Measurements from ENCODE around the gene DERL3.

Gene DERL3

DNA sequence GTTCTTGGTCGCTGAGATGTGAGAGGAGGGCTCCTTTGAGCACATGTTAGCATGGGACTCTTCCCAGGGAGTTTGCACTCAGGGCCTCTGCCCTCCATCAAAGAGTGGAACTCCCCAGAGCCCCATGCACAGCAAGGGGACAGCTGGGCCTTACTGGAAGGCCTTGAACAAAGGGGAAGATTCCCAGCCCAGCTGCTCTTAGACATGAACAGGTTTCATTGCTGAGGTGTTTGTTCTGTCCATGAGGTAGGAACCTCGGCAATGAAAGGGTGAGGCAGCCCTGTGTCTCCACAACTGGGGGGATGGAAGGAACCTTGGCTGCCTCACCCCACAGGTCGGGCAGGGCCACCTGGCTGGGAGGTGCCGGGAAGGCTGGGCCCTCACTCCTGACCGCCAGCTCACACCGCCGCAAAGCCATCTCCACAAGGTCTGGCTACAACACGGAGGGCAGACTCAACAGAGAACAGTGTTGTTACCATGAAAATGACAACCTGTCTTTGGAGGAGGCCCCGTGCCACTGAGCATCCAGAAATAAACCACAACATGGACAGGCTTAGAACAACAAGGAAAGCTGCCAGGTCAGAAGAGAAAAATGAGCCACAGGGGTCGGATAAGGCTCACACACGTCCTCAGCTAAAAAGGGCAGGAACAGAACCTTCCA, 3.2 kb downstream of the DERL3 start:
- Histone ChIP-seq H3K27ac (ENCODE audit: low read length) (no peak overlapping the region), H3K27me3 (ENCODE audit: insufficient read depth, low read length) (peaks cover 8% of the 10 kb centered on the region), H3K9me3 (ENCODE audit: insufficient read depth, low read depth, low read length) (no peaks in the 10 kb centered on the region), H3K9ac (ENCODE audit: low read depth, low read length) (no peak overlapping the region), H3K36me3 (ENCODE audit: insufficient read depth, low read depth, low read length) (peaks cover 46% of the 10 kb centered on the region), H3K4me1 (ENCODE audit: insufficient read depth, low read length) (no peaks in the 10 kb centered on the region), H3K4me3 (ENCODE audit: low read length) (no peak overlapping the region)

- H3K27ac ChIP-seq (ENCODE audit: low read length), result no peak overlapping the region
- no peak overlapping the region for H3K9ac ChIP-seq (ENCODE audit: low read depth, low read length)
- no peaks in the 10 kb centered on the region for H3K4me1 ChIP-seq (ENCODE audit: insufficient read depth, low read length)
- H3K36me3 ChIP-seq (ENCODE audit: insufficient read depth, low read depth, low read length), result peaks cover 51% of the 10 kb centered on the region
- no peak overlapping the region for H3K4me3 ChIP-seq (ENCODE audit: low read length)
- no peaks in the 10 kb centered on the region for H3K9me3 ChIP-seq (ENCODE audit: insufficient read depth, low read depth, low read length)
- H3K27me3 ChIP-seq (ENCODE audit: insufficient read depth, low read length), result peaks cover 4% of the 10 kb centered on the region
Measured at GRCh38 chr22:23834793-23835483, 3.9 kb downstream of the DERL3 start.

DNA sequence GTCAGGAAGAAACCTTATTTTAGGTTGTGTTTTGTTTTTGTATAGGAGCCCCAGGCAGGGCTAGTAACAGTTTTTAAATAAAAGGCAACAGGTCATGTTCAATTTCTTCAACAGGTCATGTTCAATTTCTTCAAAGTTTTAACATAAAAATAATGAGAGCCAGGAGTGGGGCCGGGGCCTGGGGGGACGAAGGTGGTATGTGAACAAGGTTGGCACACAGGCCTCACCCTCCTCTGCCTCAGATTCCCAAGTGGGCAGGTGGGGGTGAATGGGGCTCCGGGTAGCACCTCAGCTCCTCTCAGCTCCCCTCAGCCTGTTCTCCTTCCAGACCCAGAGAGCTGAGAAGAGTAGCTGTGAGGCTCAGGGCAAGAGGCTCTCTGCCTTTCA, 4.4 kb downstream of the DERL3 start:
- H3K36me3 ChIP-seq (ENCODE audit: insufficient read depth, low read depth, low read length), result peaks cover 57% of the 10 kb centered on the region
- H3K27me3 ChIP-seq (ENCODE audit: insufficient read depth, low read length), result no peaks in the 10 kb centered on the region
- no peak overlapping the region for H3K4me3 ChIP-seq (ENCODE audit: low read length)
- H3K9me3 ChIP-seq (ENCODE audit: insufficient read depth, low read depth, low read length), result no peaks in the 10 kb centered on the region
- no peak overlapping the region for H3K9ac ChIP-seq (ENCODE audit: low read depth, low read length)
- H3K4me1 ChIP-seq (ENCODE audit: insufficient read depth, low read length), result no peaks in the 10 kb centered on the region
- no peak overlapping the region for H3K27ac ChIP-seq (ENCODE audit: low read length)

DNA sequence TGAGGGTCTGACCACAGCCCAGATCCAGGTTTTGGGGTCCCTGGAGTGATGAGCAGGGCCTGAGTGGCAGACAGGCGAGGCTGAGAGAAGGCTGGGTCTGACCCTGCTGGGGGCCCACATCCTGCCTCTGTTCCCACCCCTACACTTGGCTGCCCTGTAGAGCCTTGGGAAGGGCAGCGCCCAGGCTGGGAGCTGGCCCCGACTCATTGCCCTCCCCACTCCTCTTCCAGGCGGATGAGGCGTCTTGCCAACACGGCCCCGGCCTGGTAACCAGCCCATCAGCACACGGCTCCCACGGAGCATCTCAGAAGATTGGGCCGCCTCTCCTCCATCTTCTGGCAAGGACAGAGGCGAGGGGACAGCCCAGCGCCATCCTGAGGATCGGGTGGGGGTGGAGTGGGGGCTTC, 4.9 kb downstream of the DERL3 start:
- no peak overlapping the region for H3K4me3 ChIP-seq (ENCODE audit: low read length)
- H3K27ac ChIP-seq (ENCODE audit: low read length), result no peak overlapping the region
- no peak overlapping the region for H3K9ac ChIP-seq (ENCODE audit: low read depth, low read length)
- no peaks in the 10 kb centered on the region for H3K27me3 ChIP-seq (ENCODE audit: insufficient read depth, low read length)
- peaks cover 62% of the 10 kb centered on the region for H3K36me3 ChIP-seq (ENCODE audit: insufficient read depth, low read depth, low read length)
- H3K4me1 ChIP-seq (ENCODE audit: insufficient read depth, low read length), result no peaks in the 10 kb centered on the region
- no peaks in the 10 kb centered on the region for H3K9me3 ChIP-seq (ENCODE audit: insufficient read depth, low read depth, low read length)

DNA sequence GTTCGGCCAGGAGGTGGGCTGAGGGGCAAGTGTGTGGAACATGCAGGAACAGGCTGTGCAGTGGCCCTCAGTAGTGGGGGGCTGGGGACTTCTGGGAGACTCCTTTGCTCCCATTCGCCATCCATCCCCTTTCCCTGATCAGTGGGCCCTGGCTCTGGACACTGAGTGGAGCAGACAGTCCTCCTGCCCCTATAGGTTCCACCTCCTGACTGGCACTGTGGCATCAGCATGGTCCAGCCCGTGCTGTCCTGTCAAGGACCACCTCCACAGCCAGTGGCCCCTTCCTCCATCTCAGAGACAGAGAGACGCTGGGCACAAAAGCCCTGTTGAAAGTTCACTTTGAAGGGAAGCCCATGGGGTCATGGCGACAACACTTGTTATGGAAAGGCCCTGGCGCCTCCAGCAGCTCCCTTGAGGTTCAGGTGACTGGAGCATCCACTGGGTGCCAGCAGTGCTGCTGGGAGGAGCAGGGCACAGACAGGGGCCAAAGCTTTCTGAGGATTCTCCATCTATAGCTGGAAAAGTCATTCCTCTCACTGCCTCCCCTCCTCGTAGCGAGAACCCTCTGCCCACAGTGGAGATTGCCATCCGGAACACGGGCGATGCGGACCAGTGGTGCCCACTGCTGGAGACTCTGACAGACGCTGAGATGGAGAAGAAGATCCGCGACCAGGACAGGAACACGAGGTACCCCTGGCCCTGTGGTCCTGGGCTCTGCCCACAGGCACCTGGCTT, 5.6 kb downstream of the DERL3 start:
- Histone ChIP-seq H3K4me1 (ENCODE audit: insufficient read depth, low read length) (no peaks in the 10 kb centered on the region), H3K4me3 (ENCODE audit: low read length) (no peak overlapping the region), H3K36me3 (ENCODE audit: insufficient read depth, low read depth, low read length) (peaks cover 68% of the 10 kb centered on the region), H3K9ac (ENCODE audit: low read depth, low read length) (no peak overlapping the region), H3K9me3 (ENCODE audit: insufficient read depth, low read depth, low read length) (no peaks in the 10 kb centered on the region), H3K27ac (ENCODE audit: low read length) (no peak overlapping the region), H3K27me3 (ENCODE audit: insufficient read depth, low read length) (no peaks in the 10 kb centered on the region)

GRCh38 chr22:23832226-23833016, 6.4 kb downstream of the DERL3 start:
- H3K9ac ChIP-seq (ENCODE audit: low read depth, low read length), result no peak overlapping the region
- no peaks in the 10 kb centered on the region for H3K27me3 ChIP-seq (ENCODE audit: insufficient read depth, low read length)
- H3K9me3 ChIP-seq (ENCODE audit: insufficient read depth, low read depth, low read length), result no peaks in the 10 kb centered on the region
- no peaks in the 10 kb centered on the region for H3K4me1 ChIP-seq (ENCODE audit: insufficient read depth, low read length)
- no peak overlapping the region for H3K4me3 ChIP-seq (ENCODE audit: low read length)
- H3K27ac ChIP-seq (ENCODE audit: low read length), result no peak overlapping the region
- H3K36me3 ChIP-seq (ENCODE audit: insufficient read depth, low read depth, low read length), result peaks cover 74% of the 10 kb centered on the region

- H3K9me3 ChIP-seq (ENCODE audit: insufficient read depth, low read depth, low read length), result no peaks in the 10 kb centered on the region
- H3K4me1 ChIP-seq (ENCODE audit: insufficient read depth, low read length), result no peaks in the 10 kb centered on the region
- peaks cover 80% of the 10 kb centered on the region for H3K36me3 ChIP-seq (ENCODE audit: insufficient read depth, low read depth, low read length)
Measured at GRCh38 chr22:23831781-23832180, 7.0 kb downstream of the DERL3 start.

DNA sequence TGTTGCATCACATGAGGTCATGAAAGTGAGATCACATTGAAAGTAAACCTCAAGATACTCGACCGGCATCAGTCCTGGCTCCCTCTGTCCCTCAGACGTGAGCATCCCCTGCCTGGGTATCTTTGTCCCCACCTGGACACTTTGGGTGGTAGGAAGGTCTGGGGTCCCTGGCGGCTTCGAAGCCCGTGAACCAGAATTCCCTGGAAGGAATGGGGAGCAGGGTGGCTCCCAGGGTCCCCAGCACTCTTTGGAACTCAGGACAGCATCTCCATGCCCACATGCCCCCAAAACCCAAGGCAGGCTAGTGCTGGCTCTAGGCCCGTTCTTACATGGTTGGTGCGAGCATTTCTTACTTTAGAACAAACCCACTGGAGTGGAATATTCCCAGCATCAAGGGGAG, 7.5 kb downstream of the DERL3 start:
- H3K36me3 ChIP-seq (ENCODE audit: insufficient read depth, low read depth, low read length), result peaks cover 83% of the 10 kb centered on the region

More at GRCh38 chr22:23831781-23832180, 7.0 kb downstream of the DERL3 start:
- no peak overlapping the region for H3K27ac ChIP-seq (ENCODE audit: low read length)
- no peaks in the 10 kb centered on the region for H3K27me3 ChIP-seq (ENCODE audit: insufficient read depth, low read length)
- no peak overlapping the region for H3K4me3 ChIP-seq (ENCODE audit: low read length)
- no peak overlapping the region for H3K9ac ChIP-seq (ENCODE audit: low read depth, low read length)

DNA sequence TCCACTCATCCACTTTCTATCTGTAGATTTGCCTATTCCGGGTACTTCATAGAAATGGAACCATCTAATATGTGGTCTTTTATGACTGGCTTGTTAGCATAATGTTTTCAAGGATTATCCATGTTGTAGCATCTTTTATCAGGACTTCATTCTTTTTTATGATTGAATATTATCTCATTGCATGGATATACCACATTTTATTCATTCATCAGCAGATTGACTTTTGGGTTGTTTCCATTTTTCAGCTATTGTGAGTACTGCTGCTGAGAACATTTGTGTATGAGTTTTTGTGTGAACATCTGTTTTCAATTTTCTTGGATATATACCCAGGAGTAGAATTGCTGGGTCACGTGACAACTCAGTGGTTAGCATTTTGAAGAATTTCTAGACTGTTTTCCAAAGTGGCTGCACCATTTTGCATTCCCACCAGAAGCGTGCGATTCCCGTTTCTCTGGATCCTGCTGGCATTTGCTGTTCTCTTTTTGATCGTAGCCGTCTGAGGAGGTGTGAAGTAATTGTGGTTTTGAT, 8.9 kb downstream of the DERL3 start:
- Histone ChIP-seq H3K27me3 (ENCODE audit: insufficient read depth, low read length) (no peaks in the 10 kb centered on the region), H3K27ac (ENCODE audit: low read length) (no peak overlapping the region), H3K4me3 (ENCODE audit: low read length) (no peak overlapping the region), H3K4me1 (ENCODE audit: insufficient read depth, low read length) (no peaks in the 10 kb centered on the region), H3K9me3 (ENCODE audit: insufficient read depth, low read depth, low read length) (no peaks in the 10 kb centered on the region), H3K36me3 (ENCODE audit: insufficient read depth, low read depth, low read length) (peaks cover 84% of the 10 kb centered on the region), H3K9ac (ENCODE audit: low read depth, low read length) (no peak overlapping the region)

More for the DNA sequence above, 7.5 kb downstream of the DERL3 start:
- Histone ChIP-seq H3K27ac (ENCODE audit: low read length) (no peak overlapping the region), H3K9me3 (ENCODE audit: insufficient read depth, low read depth, low read length) (no peaks in the 10 kb centered on the region), H3K27me3 (ENCODE audit: insufficient read depth, low read length) (no peaks in the 10 kb centered on the region), H3K4me1 (ENCODE audit: insufficient read depth, low read length) (no peaks in the 10 kb centered on the region), H3K9ac (ENCODE audit: low read depth, low read length) (no peak overlapping the region), H3K4me3 (ENCODE audit: low read length) (no peak overlapping the region)

DNA sequence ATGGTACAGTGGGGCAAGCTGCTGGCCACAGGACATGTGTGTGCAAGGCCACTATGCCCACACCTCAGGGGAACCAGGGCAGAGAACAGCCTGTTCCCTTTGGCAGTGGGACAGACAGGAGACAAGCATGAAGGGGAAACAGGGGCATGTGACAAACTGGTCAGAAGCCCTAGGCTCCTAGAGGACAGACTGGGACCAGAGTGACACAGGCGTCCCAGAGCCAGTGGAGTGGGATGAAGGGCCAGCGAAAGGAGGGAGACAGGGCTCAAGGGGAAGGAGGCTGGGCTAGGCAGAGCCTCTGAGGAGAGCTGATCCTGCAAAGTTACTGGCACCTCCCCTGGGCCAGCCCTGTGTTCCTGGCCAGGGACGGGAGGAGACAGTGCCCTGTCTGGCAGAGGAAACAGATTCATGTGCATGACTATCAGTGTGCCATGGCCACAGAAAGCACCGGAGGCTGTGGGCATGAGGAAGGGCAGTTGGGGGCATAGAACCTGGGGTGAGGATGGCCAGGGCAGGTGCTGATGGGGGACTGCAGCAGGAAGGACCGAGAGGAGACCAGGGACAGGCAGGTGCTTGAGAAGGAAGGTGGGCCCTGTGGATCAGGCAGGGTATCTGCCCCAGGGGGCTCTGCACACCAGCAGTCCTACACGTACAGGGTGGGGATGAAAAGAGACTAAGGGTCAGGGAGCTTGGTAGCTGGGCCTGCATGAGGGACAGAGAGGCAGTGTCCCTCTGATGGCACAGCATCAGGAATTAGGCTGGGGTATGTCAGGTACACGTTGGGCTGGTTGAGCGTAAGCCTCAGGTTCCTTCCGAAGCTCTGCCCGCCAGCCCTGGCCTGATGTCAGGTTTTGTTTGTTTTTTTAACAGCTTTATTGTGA, 9.8 kb downstream of the DERL3 start:
- no peaks in the 10 kb centered on the region for H3K9me3 ChIP-seq (ENCODE audit: insufficient read depth, low read depth, low read length)
- H3K36me3 ChIP-seq (ENCODE audit: insufficient read depth, low read depth, low read length), result peaks cover 86% of the 10 kb centered on the region
- H3K4me3 ChIP-seq (ENCODE audit: low read length), result no peak overlapping the region
- no peaks in the 10 kb centered on the region for H3K27me3 ChIP-seq (ENCODE audit: insufficient read depth, low read length)
- no peak overlapping the region for H3K27ac ChIP-seq (ENCODE audit: low read length)
- no peaks in the 10 kb centered on the region for H3K4me1 ChIP-seq (ENCODE audit: insufficient read depth, low read length)
- H3K9ac ChIP-seq (ENCODE audit: low read depth, low read length), result no peak overlapping the region
